Measurements from ENCODE around the gene NT5C1A.

DNA sequence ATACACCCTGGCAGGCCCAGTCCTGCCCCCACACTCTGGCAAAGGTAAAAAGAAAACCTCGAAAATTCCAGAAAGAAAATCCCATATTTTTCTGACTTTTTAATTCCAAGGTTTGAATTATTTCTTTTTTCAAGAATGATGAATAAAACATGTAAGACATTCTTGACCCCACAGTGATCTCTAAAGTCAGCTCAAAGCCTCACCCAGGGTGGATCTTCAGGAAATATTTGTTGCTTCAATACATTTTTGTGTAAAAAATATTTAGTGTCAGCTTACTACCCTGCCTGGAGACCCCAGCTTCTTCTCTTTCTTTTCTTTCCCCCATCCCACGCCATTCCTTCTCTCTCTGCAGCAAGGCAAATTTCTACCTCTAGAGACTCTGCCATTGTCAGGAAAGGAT lies 7.0 kb upstream of the NT5C1A start:
- TF ChIP-seq, protein P1, sequence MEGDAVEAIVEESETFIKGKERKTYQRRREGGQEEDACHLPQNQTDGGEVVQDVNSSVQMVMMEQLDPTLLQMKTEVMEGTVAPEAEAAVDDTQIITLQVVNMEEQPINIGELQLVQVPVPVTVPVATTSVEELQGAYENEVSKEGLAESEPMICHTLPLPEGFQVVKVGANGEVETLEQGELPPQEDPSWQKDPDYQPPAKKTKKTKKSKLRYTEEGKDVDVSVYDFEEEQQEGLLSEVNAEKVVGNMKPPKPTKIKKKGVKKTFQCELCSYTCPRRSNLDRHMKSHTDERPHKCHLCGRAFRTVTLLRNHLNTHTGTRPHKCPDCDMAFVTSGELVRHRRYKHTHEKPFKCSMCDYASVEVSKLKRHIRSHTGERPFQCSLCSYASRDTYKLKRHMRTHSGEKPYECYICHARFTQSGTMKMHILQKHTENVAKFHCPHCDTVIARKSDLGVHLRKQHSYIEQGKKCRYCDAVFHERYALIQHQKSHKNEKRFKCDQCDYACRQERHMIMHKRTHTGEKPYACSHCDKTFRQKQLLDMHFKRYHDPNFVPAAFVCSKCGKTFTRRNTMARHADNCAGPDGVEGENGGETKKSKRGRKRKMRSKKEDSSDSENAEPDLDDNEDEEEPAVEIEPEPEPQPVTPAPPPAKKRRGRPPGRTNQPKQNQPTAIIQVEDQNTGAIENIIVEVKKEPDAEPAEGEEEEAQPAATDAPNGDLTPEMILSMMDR (IDR thresholded peaks at IDR 0.05; ENCODE audit: low read depth, low read length), result no peak
- TF ChIP-seq EZH2phosphoT487 (IDR thresholded peaks at IDR 0.05; ENCODE audit: low read depth), result no peak
